Thyroid gland (tissue), 4 donors: ENCODE data around the gene RPL18. TPM values are rescaled to one million over a fixed set of nuclear protein-coding genes. Genes with fewer than 3 reads are reported as not detected.
"Not testable (repeated sequence)": the region's sequence is repeated elsewhere in the genome, so short reads cannot be mapped to it uniquely, and the experiment has no call there.

Source experiments
- DNase-seq, 2 donors: peaks; one replicate each; pipeline ENCODE4 v3.0.0-alpha.2; 2019
- H3K27ac ChIP-seq, 3 donors: fragments of 200-600 bp; sonication (generic); 1 replicate in 2 of 3; 2 replicates in 1 of 3; pipeline ENCODE4 v1.5.1; 2016 to 2019; ENCODE audit warnings: mild to moderate bottlenecking in 1 of 3, moderate library complexity in 1 of 3
- H3K27me3 ChIP-seq: fragments of 200-600 bp; sonication (generic); one replicate; pipeline ENCODE4 v1.5.1; 2019
- H3K36me3 ChIP-seq, 2 donors: fragments of 200-600 bp; sonication (generic); one replicate each; pipeline ENCODE4 v1.5.1; 2016 to 2019
- H3K4me1 ChIP-seq, 2 donors: fragments of 200-600 bp; sonication (generic); one replicate each; pipeline ENCODE4 v1.5.1; 2017 to 2019
- H3K4me3 ChIP-seq, 3 donors: fragments of 200-600 bp; sonication (generic); replicated peaks in 1 of 3; 1 replicate in 2 of 3; 2 replicates in 1 of 3; pipeline ENCODE4 v1.5.1; 2016; ENCODE audit warnings: mild to moderate bottlenecking in 1 of 3
- H3K9me3 ChIP-seq: fragments of 200-600 bp; sonication (generic); one replicate; pipeline ENCODE4 v1.5.1; 2017
- CTCF ChIP-seq, 6 experiments: fragments of 200-600 bp in 3 of 6; fragments of 450-650 bp in 3 of 6; sonication (generic) in 3 of 6; IDR thresholded peaks; one replicate each; pipeline ENCODE4 v1.5.1; 2016 to 2019; ENCODE audit warnings: antibody characterized with exemption in 6 of 6, mild to moderate bottlenecking in 2 of 6, inconsistent platforms in 1 of 6, moderate library complexity in 1 of 6
- POLR2A ChIP-seq, 2 donors: fragments of 450-650 bp; IDR thresholded peaks; one replicate each; pipeline ENCODE4 v1.6.1; 2017; ENCODE audit warnings: antibody characterized with exemption in 2 of 2, mild to moderate bottlenecking in 2 of 2, moderate library complexity in 1 of 2
- WGBS, 2 donors: methylation state at CpG; one replicate each; pipeline ENCODE4 v1.1.5; 2017; 5-methylcytosine and 5-hydroxymethylcytosine counted together
- intact Hi-C: fragments of 100-400 bp; cut with DNase I; formaldehyde crosslinking; loops from one replicate; pipeline ENCODE4 v1.15.1; 2023
- total RNA-seq, 4 donors: library from RNA; depleted of rRNA; stranded (reverse); fragments of >200 nt; gene quantifications; one replicate each; pipeline ENCODE4 v1.2.3, GENCODE V29; 2016

The RPL18 gene
- total RNA-seq, 4 donors from 2014 or later: 1,845 to 2,426 (median 1,951) TPM

GRCh38 chr19:48587387-48587786, 31.6 kb downstream of the RPL18 start:
- no peak for TF ChIP-seq POLR2A (IDR thresholded peaks at IDR 0.05)
- no peak for TF ChIP-seq CTCF (IDR thresholded peaks at IDR 0.05)
- Histone ChIP-seq H3K9me3 (no peaks in the 10 kb centered on the region), H3K4me1 (peaks cover 0 to 10% of the 10 kb centered on the region in 2 donors), H3K36me3 (no peaks in the 10 kb centered on the region), H3K27ac (no peak overlapping the region), H3K27me3 (no peaks in the 10 kb centered on the region), H3K4me3 (no peak overlapping the region)
- 94 to 98% methylated on average over 3 of the region's 3 CpGs for WGBS, 2 donors
- intact Hi-C loops: loop anchor here (5.0 kb wide), 1 partner anchor 80 kb away; no protein-coding TSS in a partner anchor
- DNase-seq: no peak

- TF ChIP-seq POLR2A (IDR thresholded peaks at IDR 0.05) (no peak), CTCF (IDR thresholded peaks at IDR 0.05) (no peak)
- no peak for DNase-seq
- no peaks in the 10 kb centered on the region for H3K36me3 ChIP-seq
- no peak overlapping the region for H3K27ac ChIP-seq
- intact Hi-C loops: no loop called here
- 89% methylated on average over 2 of the region's 2 CpGs for WGBS, 2 donors
- no peaks in the 10 kb centered on the region for H3K9me3 ChIP-seq
- peaks cover 0 to 7% of the 10 kb centered on the region in 2 donors for H3K4me1 ChIP-seq
- H3K4me3 ChIP-seq: no peak overlapping the region
- H3K27me3 ChIP-seq: no peaks in the 10 kb centered on the region
Observed at GRCh38 chr19:48582168-48582567, 36.8 kb downstream of the RPL18 start.

GRCh38 chr19:48578891-48579290, 40.1 kb downstream of the RPL18 start:
- intact Hi-C loops: no loop called here

GRCh38 chr19:48577908-48578307, 41.1 kb downstream of the RPL18 start:
- WGBS, 2 donors: 95% methylated on average over 7 of the region's 7 CpGs
- intact Hi-C loops, H3K4me1 ChIP-seq, H3K9me3 ChIP-seq, H3K27me3 ChIP-seq, H3K36me3 ChIP-seq, DNase-seq, H3K27ac ChIP-seq, H3K4me3 ChIP-seq: not testable (repeated sequence)

More at GRCh38 chr19:48578891-48579290, 40.1 kb downstream of the RPL18 start:
- WGBS, 2 donors: 47 to 65% methylated on average over 3 of the region's 3 CpGs
- Histone ChIP-seq H3K4me1 (peaks cover 0 to 5% of the 10 kb centered on the region in 2 donors), H3K27me3 (no peaks in the 10 kb centered on the region), H3K27ac (no peak overlapping the region), H3K36me3 (no peaks in the 10 kb centered on the region), H3K9me3 (no peaks in the 10 kb centered on the region), H3K4me3 (no peak overlapping the region)
- no peak for TF ChIP-seq POLR2A (IDR thresholded peaks at IDR 0.05)
- TF ChIP-seq CTCF (IDR thresholded peaks at IDR 0.05): no peak
- DNase-seq: no peak

GRCh38 chr19:48575931-48576622, 42.9 kb downstream of the RPL18 start:
- no peaks in the 10 kb centered on the region for H3K9me3 ChIP-seq
- no peaks in the 10 kb centered on the region for H3K36me3 ChIP-seq
- no peak for DNase-seq
- 77 to 81% methylated on average over 23 of the region's 23 CpGs for WGBS, 2 donors
- peaks cover 0 to 9% of the 10 kb centered on the region in 2 donors for H3K4me1 ChIP-seq
- intact Hi-C loops: no loop called here
- H3K27ac ChIP-seq: no peak overlapping the region
- TF ChIP-seq CTCF (IDR thresholded peaks at IDR 0.05) (no peak), POLR2A (IDR thresholded peaks at IDR 0.05) (no peak)
- H3K27me3 ChIP-seq: no peaks in the 10 kb centered on the region
- H3K4me3 ChIP-seq: no peak overlapping the region
